ENCODE data around the gene TOR1B. TPM values are rescaled to one million over a fixed set of nuclear protein-coding genes. Genes with fewer than 3 reads are reported as not detected.

Gene TOR1B
- total RNA-seq, 4 donors from 2014 or later: 17.5 to 55.4 (median 33.8) TPM

GRCh38 chr9:129839324-129840023, 36.5 kb downstream of the TOR1B start:
- peak overlapping the region in 1 of 4 donors; percentile 29 for H3K27ac ChIP-seq

DNA sequence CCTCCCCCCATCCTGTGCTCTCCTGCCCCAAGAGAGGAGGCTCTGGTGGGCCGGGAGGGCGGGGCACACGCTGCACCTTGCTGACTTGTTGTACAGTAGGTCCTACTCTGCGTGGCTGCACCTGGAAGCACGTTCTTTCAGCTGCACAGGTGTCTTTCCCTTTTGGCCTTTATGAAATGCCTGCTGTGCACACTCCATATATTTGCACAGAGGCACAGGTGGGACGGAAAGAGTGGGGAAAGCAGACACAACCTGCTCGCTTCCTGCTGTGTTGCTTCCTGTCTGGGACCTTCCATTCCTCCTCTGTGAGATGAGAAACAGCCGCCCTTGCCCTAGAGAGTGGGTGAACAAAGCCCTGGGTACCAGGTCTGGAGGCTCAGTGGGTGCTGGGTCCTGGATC, 37.0 kb downstream of the TOR1B start:
- H3K27ac ChIP-seq: peak overlapping the region in 1 of 4 donors; percentile 29
- H3K4me1 ChIP-seq: peaks cover 0 to 46% (median 13%) of the 10 kb centered on the region in 3 donors
- TF ChIP-seq POLR2A (IDR thresholded peaks at IDR 0.05) (no peak), EP300 (IDR thresholded peaks at IDR 0.05) (no peak), CTCF (IDR thresholded peaks at IDR 0.05) (no peak), POLR2AphosphoS5 (IDR thresholded peaks at IDR 0.05) (no peak)
- H3K27me3 ChIP-seq: no peaks in the 10 kb centered on the region
- H3K4me3 ChIP-seq: no peak overlapping the region
- no peak for ATAC-seq
- H3K9me3 ChIP-seq: no peaks in the 10 kb centered on the region
- no CpG with 5 or more reads among the region's 8 CpGs for WGBS, 2 donors (ENCODE audit: low coverage in 1 of 2)
- peaks cover 0 to 31% of the 10 kb centered on the region in 2 donors for H3K36me3 ChIP-seq

More at GRCh38 chr9:129839324-129840023, 36.5 kb downstream of the TOR1B start:
- 75% methylated on average over 8 of the region's 10 CpGs; no CpG with 5 or more reads in 1 of the 2 donors for WGBS, 2 donors (ENCODE audit: low coverage in 1 of 2)
- Histone ChIP-seq H3K27me3 (no peaks in the 10 kb centered on the region), H3K4me1 (peaks cover 0 to 48% (median 13%) of the 10 kb centered on the region in 3 donors), H3K4me3 (no peak overlapping the region), H3K9me3 (no peaks in the 10 kb centered on the region), H3K36me3 (peaks cover 0 to 31% of the 10 kb centered on the region in 2 donors)
- no peak for ATAC-seq
- TF ChIP-seq EP300 (IDR thresholded peaks at IDR 0.05) (no peak), POLR2A (IDR thresholded peaks at IDR 0.05) (no peak), CTCF (IDR thresholded peaks at IDR 0.05) (no peak), POLR2AphosphoS5 (IDR thresholded peaks at IDR 0.05) (no peak)

DNA sequence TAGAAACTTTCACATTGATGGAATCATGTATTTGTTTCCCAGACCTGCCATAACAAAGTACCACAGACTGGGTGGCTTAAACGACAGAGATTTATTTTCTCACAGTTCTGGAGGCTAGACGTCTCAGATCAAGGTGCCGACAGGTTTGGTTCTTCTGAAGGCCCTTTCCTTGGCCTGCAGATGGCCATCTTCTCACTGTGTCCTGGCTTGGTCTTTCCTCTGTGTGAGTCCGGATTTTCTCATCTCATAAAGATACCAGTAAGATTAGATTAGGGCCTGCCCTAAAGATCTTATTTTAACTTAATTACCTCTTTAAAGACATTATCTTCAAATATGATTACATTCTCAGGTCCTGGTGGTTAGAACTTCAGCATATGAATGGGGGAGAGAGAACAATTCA, 38.1 kb downstream of the TOR1B start:
- WGBS, 2 donors (ENCODE audit: low coverage in 1 of 2): 0 to 57% methylated on average over 1 to 4 of the region's 4 CpGs
- Histone ChIP-seq H3K4me3 (no peak overlapping the region), H3K27me3 (no peaks in the 10 kb centered on the region), H3K4me1 (peaks cover 0 to 42% (median 13%) of the 10 kb centered on the region in 3 donors), H3K36me3 (peaks cover 0 to 31% of the 10 kb centered on the region in 2 donors), H3K9me3 (no peaks in the 10 kb centered on the region), H3K27ac (no peak overlapping the region)
- no peak for ATAC-seq
- TF ChIP-seq CTCF (IDR thresholded peaks at IDR 0.05): no peak
- TF ChIP-seq POLR2A (IDR thresholded peaks at IDR 0.05): no peak
- no peak for TF ChIP-seq POLR2AphosphoS5 (IDR thresholded peaks at IDR 0.05)
- TF ChIP-seq EP300 (IDR thresholded peaks at IDR 0.05): no peak

GRCh38 chr9:129845373-129845772, 42.4 kb downstream of the TOR1B start:
- Histone ChIP-seq H3K4me3 (no peak overlapping the region), H3K4me1 (peaks cover 0 to 30% (median 4%) of the 10 kb centered on the region in 3 donors), H3K36me3 (peaks cover 0 to 26% of the 10 kb centered on the region in 2 donors), H3K27ac (no peak overlapping the region), H3K27me3 (no peaks in the 10 kb centered on the region), H3K9me3 (no peaks in the 10 kb centered on the region)
- ATAC-seq: no peak
- TF ChIP-seq POLR2A (IDR thresholded peaks at IDR 0.05): no peak
- no peak for TF ChIP-seq CTCF (IDR thresholded peaks at IDR 0.05)
- TF ChIP-seq POLR2AphosphoS5 (IDR thresholded peaks at IDR 0.05): no peak
- TF ChIP-seq EP300 (IDR thresholded peaks at IDR 0.05): no peak
- WGBS, 2 donors (ENCODE audit: low coverage in 1 of 2): 66 to 79% methylated on average over 2 of the region's 2 CpGs

Data from gastroesophageal sphincter (tissue), 4 donors.